ENCODE measurements around the gene PMFBP1.

GRCh38 chr16:72197545-72197944 is 25.6 kb upstream of the PMFBP1 start:
- TF ChIP-seq POLR2AphosphoS5 (IDR thresholded peaks at IDR 0.05) = no peak
- no peak for TF ChIP-seq CTCF (IDR thresholded peaks at IDR 0.05; ENCODE audit: poor library complexity, severe bottlenecking)
- TF ChIP-seq EZH2 (IDR thresholded peaks at IDR 0.05; ENCODE audit: borderline replicate concordance, insufficient read depth, low read length, poor library complexity, severe bottlenecking) = no peak
- no peak for TF ChIP-seq MXI1 (conservative IDR thresholded peaks at IDR 0.05; ENCODE audit: poor library complexity, severe bottlenecking)
- TF ChIP-seq EP300 (conservative IDR thresholded peaks at IDR 0.05; ENCODE audit: poor library complexity, severe bottlenecking) = no peak
- no peak for TF ChIP-seq TAF1 (IDR thresholded peaks at IDR 0.05; ENCODE audit: low read depth)
- no peak for TF ChIP-seq SMC3 (conservative IDR thresholded peaks at IDR 0.05; ENCODE audit: poor library complexity)
- no peak for TF ChIP-seq RAD21 (conservative IDR thresholded peaks at IDR 0.05)
- TF ChIP-seq REST (IDR thresholded peaks at IDR 0.05; ENCODE audit: borderline replicate concordance) = no peak
